ENCODE measurements around the gene MYBBP1A.

DNA sequence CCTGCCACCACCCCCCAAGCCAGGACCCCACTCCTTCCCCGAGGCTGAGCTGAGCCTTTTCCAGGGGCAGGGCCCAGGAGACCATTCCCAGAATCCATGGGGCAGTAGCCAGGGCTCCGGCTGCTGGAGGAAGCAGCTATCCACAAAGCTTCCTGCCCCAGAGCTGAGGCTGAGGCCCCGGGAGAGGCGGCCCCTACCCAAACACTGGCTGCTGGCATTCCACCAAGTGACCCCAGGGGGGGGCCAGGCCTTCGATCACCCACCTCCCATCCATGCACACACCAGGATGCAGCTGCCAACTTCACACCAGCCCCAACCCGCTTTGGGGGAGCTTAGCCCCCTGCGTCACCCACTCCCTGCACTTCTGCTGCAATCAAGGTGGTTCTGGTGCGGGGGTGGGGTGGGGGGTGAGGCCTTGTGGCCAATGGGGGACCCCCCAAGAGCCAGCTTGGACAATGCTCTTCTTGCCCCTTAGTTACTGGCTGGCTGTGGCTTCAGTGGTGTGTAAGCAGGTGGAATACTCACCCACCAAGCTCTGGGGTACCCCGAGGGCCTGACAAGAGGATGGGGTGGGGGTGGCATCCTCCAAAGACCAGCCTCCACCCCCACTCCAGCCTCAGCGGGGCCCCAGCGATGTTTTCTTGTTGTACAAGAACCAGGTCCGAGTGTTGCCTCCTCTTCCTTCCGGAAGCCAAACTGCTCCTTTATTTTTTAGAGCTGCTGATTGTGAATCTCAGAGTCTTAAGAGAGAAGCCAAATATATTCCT, 16.8 kb downstream of the MYBBP1A start:
- TF ChIP-seq, protein P1, sequence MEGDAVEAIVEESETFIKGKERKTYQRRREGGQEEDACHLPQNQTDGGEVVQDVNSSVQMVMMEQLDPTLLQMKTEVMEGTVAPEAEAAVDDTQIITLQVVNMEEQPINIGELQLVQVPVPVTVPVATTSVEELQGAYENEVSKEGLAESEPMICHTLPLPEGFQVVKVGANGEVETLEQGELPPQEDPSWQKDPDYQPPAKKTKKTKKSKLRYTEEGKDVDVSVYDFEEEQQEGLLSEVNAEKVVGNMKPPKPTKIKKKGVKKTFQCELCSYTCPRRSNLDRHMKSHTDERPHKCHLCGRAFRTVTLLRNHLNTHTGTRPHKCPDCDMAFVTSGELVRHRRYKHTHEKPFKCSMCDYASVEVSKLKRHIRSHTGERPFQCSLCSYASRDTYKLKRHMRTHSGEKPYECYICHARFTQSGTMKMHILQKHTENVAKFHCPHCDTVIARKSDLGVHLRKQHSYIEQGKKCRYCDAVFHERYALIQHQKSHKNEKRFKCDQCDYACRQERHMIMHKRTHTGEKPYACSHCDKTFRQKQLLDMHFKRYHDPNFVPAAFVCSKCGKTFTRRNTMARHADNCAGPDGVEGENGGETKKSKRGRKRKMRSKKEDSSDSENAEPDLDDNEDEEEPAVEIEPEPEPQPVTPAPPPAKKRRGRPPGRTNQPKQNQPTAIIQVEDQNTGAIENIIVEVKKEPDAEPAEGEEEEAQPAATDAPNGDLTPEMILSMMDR (conservative IDR thresholded peaks at IDR 0.05; ENCODE audit: low read depth, low read length), result no peak
- TF ChIP-seq USF2 (IDR thresholded peaks at IDR 0.05; ENCODE audit: low read depth, low read length) (no peak), RFX5 (IDR thresholded peaks at IDR 0.05; ENCODE audit: low read depth, low read length) (no peak), FOS (IDR thresholded peaks at IDR 0.05; ENCODE audit: low read depth, low read length) (no peak), MAFK (IDR thresholded peaks at IDR 0.05; ENCODE audit: low read depth, low read length) (no peak), POLR2A (IDR thresholded peaks at IDR 0.05; ENCODE audit: low read depth, low read length) (no peak), SMC3 (IDR thresholded peaks at IDR 0.05; ENCODE audit: low read depth, low read length) (no peak), CEBPB (IDR thresholded peaks at IDR 0.05; ENCODE audit: low read depth, low read length) (no peak)
